ENCODE measurements around the gene MIER1. TPM values are rescaled to one million over a fixed set of nuclear protein-coding genes. Genes with fewer than 3 reads are reported as not detected.
"Not testable (repeated sequence)": the region's sequence is repeated elsewhere in the genome, so short reads cannot be mapped to it uniquely, and the experiment has no call there.

MIER1 gene
- total RNA-seq, 2 experiments from 2014 or later, result 52.8 to 52.9 TPM

DNA sequence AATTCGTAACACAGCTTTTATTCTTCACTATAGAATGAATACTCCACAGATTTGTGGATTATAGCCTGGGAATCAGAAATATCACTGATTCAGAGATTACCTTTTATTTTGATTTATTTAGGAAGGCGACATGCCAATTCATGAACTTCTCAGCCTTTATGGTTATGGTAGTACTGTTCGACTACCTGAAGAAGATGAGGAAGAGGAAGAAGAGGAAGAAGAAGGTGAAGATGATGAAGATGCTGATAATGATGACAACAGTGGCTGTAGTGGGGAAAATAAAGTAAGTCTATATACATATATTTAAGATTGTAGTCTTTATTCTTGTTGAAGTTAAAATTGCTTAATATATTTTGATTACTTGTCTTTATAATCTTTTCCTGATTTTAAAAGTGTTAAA is 33.1 kb downstream of the MIER1 start:
- Mint-ChIP-seq H3K9me3 (no peaks in the 10 kb centered on the region), H3K4me3 (no peak overlapping the region), H3K4me1 (peaks cover 35% of the 10 kb centered on the region), H3K27me3 (no peaks in the 10 kb centered on the region), H3K36me3 (peaks cover 46% of the 10 kb centered on the region), H3K27ac (peak overlapping the region; percentile 36)
- no peak for DNase-seq

DNA sequence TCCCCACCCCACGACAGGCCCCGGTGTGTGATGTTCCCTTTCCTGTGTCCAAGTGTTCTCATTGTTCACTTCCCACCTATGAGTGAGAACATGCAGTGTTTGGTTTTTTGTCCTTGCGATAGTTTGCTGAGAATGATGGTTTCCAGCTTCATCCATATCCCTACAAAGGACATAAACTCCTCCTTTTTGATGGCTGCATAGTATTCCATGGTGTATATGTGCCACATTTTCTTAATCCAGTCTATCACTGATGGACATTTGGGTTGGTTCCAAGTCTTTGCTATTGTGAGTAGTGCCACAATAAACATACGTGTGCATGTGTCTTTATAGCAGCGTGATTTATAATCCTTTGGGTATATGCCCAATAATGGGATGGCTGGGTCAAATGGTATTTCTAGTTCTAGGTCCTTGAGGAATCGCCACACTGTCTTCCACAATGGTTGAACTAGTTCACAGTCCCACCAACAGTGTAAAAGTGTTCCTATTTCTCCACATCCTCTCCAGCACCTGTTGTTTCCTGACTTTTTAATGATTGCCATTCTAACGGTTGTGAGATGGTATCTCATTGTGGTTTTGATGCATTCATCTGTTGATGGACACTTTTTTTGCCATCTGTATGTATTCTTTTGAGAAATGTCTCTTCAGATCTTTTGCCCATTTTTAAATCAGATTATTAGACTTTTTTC is 41.5 kb downstream of the MIER1 start:
- H3K4me1 Mint-ChIP-seq, result peaks cover 28% of the 10 kb centered on the region
- peaks cover 12% of the 10 kb centered on the region for H3K9me3 Mint-ChIP-seq
- DNase-seq, H3K4me3 Mint-ChIP-seq, H3K27me3 Mint-ChIP-seq, H3K27ac Mint-ChIP-seq: not testable (repeated sequence)
- H3K36me3 Mint-ChIP-seq, result peaks cover 55% of the 10 kb centered on the region

GRCh38 chr1:66968574-66968973 is 43.8 kb downstream of the MIER1 start:
- no peak for DNase-seq
- Mint-ChIP-seq H3K27me3 (no peaks in the 10 kb centered on the region), H3K4me1 (peaks cover 24% of the 10 kb centered on the region), H3K4me3 (no peak overlapping the region), H3K36me3 (peaks cover 46% of the 10 kb centered on the region), H3K9me3 (peaks cover 12% of the 10 kb centered on the region), H3K27ac (no peak overlapping the region)

GRCh38 chr1:66978201-66978600 is 53.4 kb downstream of the MIER1 start:
- Mint-ChIP-seq H3K36me3 (peaks cover 32% of the 10 kb centered on the region), H3K9me3 (no peaks in the 10 kb centered on the region), H3K27me3 (no peaks in the 10 kb centered on the region), H3K4me3 (no peak overlapping the region), H3K27ac (no peak overlapping the region), H3K4me1 (peaks cover 24% of the 10 kb centered on the region)
- no peak for DNase-seq

GRCh38 chr1:66979621-66980020 is 54.8 kb downstream of the MIER1 start:
- H3K4me3 Mint-ChIP-seq, H3K9me3 Mint-ChIP-seq, H3K27ac Mint-ChIP-seq, H3K27me3 Mint-ChIP-seq, DNase-seq: not testable (repeated sequence)
- Mint-ChIP-seq H3K36me3 (peaks cover 39% of the 10 kb centered on the region), H3K4me1 (peaks cover 31% of the 10 kb centered on the region)

GRCh38 chr1:66980745-66981367 is 56.1 kb downstream of the MIER1 start:
- Mint-ChIP-seq H3K36me3 (peaks cover 44% of the 10 kb centered on the region), H3K27me3 (no peaks in the 10 kb centered on the region), H3K4me1 (peaks cover 35% of the 10 kb centered on the region)

DNA sequence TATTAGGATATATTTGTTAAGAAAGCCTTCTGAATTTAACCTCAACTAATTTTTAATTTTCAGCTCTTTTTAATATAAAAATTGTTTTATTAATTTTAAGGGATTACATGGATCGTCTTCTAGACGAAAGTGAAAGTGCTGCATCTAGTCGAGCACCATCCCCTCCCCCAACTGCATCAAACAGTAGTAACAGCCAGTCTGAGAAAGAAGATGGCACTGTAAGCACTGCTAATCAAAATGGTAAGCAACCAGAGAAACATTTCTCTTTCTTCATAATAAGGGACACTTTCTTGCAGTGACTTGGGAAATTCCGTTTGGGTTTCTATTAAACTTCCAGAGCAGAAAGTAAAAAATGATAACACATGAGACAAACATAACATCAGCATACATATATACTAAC is 56.9 kb downstream of the MIER1 start:
- Mint-ChIP-seq H3K4me3 (peak overlapping the region; percentile 48), H3K27ac (peak overlapping the region; percentile 86), H3K9me3 (no peaks in the 10 kb centered on the region), H3K27me3 (no peaks in the 10 kb centered on the region), H3K4me1 (peaks cover 35% of the 10 kb centered on the region), H3K36me3 (peaks cover 47% of the 10 kb centered on the region)
- peak; percentile 24 for DNase-seq

More at GRCh38 chr1:66980745-66981367, 56.1 kb downstream of the MIER1 start:
- Mint-ChIP-seq H3K4me3 (peak overlapping the region; percentile 60), H3K9me3 (no peaks in the 10 kb centered on the region), H3K27ac (peak overlapping the region; percentile 81)
- no peak for DNase-seq

DNA sequence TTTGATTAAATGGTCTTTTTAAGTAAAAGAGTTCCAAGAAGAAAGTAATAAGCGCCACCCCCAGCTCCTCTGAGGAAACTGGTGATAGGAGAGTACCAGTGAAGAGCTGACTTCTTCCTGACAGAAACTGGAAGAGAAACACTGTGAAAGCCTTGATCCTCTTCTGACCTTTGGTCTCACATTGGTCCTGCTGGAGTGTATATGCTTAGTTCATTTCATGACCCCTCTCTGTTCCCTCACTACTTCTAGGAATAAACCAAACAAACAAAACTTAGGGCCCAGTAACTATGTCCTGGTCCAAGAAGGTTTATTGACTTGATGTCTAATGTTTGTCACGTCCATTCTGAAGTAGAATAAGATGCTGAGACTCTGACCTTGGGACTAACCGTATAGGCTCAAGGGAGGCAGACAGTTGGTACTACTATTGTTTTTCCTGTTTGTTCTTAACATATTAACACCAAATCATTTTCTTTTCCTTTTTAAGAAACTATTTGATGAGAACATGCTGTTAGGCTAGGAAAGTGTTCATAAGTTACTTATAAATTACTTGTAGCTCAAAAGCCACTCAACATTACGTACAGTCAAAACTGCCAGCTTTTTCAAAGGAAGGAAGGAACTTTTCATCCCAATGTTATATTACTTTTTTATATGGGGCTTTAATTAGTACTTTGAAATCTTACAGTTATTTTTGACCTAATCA is 57.9 kb downstream of the MIER1 start:
- DNase-seq, result no peak
- no peak overlapping the region for H3K4me3 Mint-ChIP-seq
- H3K27ac Mint-ChIP-seq, result peak overlapping the region; percentile 86
- H3K9me3 Mint-ChIP-seq, result no peaks in the 10 kb centered on the region
- peaks cover 35% of the 10 kb centered on the region for H3K4me1 Mint-ChIP-seq
- H3K36me3 Mint-ChIP-seq, result peaks cover 48% of the 10 kb centered on the region
- H3K27me3 Mint-ChIP-seq, result no peaks in the 10 kb centered on the region

DNA sequence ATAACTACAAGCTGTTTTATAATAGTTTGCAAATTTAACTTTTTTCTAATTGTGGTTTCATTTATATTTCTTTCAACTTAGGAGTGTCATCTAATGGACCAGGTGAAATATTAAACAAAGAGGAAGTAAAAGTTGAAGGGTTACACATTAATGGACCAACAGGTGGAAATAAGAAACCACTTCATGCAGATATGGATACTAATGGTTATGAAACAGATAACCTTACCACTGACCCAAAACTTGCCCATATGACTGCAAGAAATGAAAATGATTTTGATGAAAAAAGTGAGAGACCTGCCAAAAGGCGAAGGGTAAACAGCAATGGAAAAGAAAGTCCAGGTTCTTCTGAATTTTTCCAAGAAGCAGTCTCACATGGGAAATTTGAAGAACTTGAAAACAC is 59.7 kb downstream of the MIER1 start:
- H3K36me3 Mint-ChIP-seq, result peaks cover 50% of the 10 kb centered on the region

GRCh38 chr1:66985835-66986234 is 61.0 kb downstream of the MIER1 start:
- Mint-ChIP-seq H3K36me3 (peaks cover 57% of the 10 kb centered on the region), H3K9me3 (no peaks in the 10 kb centered on the region), H3K27ac (no peak overlapping the region), H3K27me3 (no peaks in the 10 kb centered on the region), H3K4me1 (peaks cover 32% of the 10 kb centered on the region), H3K4me3 (no peak overlapping the region)
- DNase-seq, result no peak

More for the DNA sequence above, 59.7 kb downstream of the MIER1 start:
- DNase-seq, result no peak
- Mint-ChIP-seq H3K4me1 (peaks cover 37% of the 10 kb centered on the region), H3K27ac (peak overlapping the region; percentile 47), H3K4me3 (no peak overlapping the region), H3K9me3 (no peaks in the 10 kb centered on the region), H3K27me3 (no peaks in the 10 kb centered on the region)

GRCh38 chr1:66993076-66993475 is 68.3 kb downstream of the MIER1 start:
- Mint-ChIP-seq H3K4me1 (peaks cover 11% of the 10 kb centered on the region), H3K36me3 (peaks cover 25% of the 10 kb centered on the region), H3K4me3 (no peak overlapping the region), H3K27me3 (no peaks in the 10 kb centered on the region), H3K9me3 (no peaks in the 10 kb centered on the region), H3K27ac (no peak overlapping the region)
- DNase-seq, result no peak

- H3K27me3 Mint-ChIP-seq, result no peaks in the 10 kb centered on the region
- peaks cover 10% of the 10 kb centered on the region for H3K36me3 Mint-ChIP-seq
- H3K9me3 Mint-ChIP-seq, result no peaks in the 10 kb centered on the region
- DNase-seq, result peak; percentile 57
- peaks cover 18% of the 10 kb centered on the region for H3K4me1 Mint-ChIP-seq
- H3K4me3 Mint-ChIP-seq, result no peak overlapping the region
- H3K27ac Mint-ChIP-seq, result no peak overlapping the region
Observed at GRCh38 chr1:66996018-66996682, 71.4 kb downstream of the MIER1 start.

DNA sequence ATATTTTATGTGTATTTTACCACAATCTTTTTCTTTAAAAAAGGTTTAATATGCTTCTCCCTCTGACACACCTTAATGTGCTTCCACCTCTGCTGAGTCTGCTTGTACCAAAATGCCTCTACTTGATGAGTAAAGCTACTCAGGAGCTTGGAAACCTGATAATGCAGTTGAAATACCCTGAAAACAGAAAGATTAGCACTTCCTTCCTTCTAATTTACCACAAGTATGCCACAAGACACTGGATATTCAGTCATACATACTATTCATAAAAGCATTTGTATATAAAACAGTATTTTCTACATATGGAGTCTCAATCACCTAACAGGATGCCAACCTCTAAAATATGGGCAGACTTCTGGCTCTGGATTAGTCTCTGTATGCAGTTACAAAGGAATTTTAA is 74.2 kb downstream of the MIER1 start:
- Mint-ChIP-seq H3K36me3 (peaks cover 24% of the 10 kb centered on the region), H3K4me3 (no peak overlapping the region), H3K27me3 (no peaks in the 10 kb centered on the region), H3K4me1 (peaks cover 19% of the 10 kb centered on the region), H3K27ac (no peak overlapping the region), H3K9me3 (no peaks in the 10 kb centered on the region)
- no peak for DNase-seq

GRCh38 chr1:66999640-67000400 is 75.0 kb downstream of the MIER1 start:
- no peak for DNase-seq
- Mint-ChIP-seq H3K4me1 (peaks cover 19% of the 10 kb centered on the region), H3K27me3 (no peaks in the 10 kb centered on the region), H3K9me3 (no peaks in the 10 kb centered on the region), H3K27ac (no peak overlapping the region), H3K4me3 (no peak overlapping the region), H3K36me3 (peaks cover 27% of the 10 kb centered on the region)
